IMR-90 (cell line): ENCODE measurements around the gene GCNT4. TPM values are rescaled to one million over a fixed set of nuclear protein-coding genes. Genes with fewer than 3 reads are reported as not detected.

Experiments used
- ATAC-seq: fragments of 200-7000 bp; cut with Tn5 transposase; 2 replicates; pipeline ENCODE4 v1.9.1; 2020; ENCODE audit warnings: low read depth, mild to moderate bottlenecking, moderate library complexity
- BruUV-seq: library from RNA; stranded (reverse); fragments of 400-500 nt; replicated peaks from 2 replicates; lab custom pipeline; 2021; lab: Mats Ljungman, UMichigan
- CTCF ChIA-PET: fragments of 300-600 bp; formaldehyde crosslinking; extraction: SDS; loops from one replicate; lab custom pipeline; 2021; ENCODE audit warnings: antibody characterized with exemption; lab: Yijun Ruan, JAX
- POLR2A ChIA-PET: fragments of 300-600 bp; sonication (Branson Sonifier 250); formaldehyde crosslinking; loops from one replicate; lab custom pipeline; 2022; ENCODE audit warnings: antibody characterized with exemption; ENCODE audit not compliant: unreplicated experiment; lab: Charles Lee
- DNase-seq: peaks from one replicate; pipeline ENCODE4 v3.0.0; 2013
- H2AFZ ChIP-seq: replicated peaks from 2 replicates; pipeline ENCODE3; 2013; ENCODE audit warnings: low read length, mild to moderate bottlenecking; ENCODE audit not compliant: poor library complexity
- H2AK5ac ChIP-seq: 2 replicates; pipeline ENCODE4 v1.6.1; 2013; ENCODE audit warnings: low read depth, low read length, inconsistent platforms
- H2AK9ac ChIP-seq: replicated peaks from 2 replicates; pipeline ENCODE3; 2013; ENCODE audit warnings: mild to moderate bottlenecking, low read depth, low read length, moderate library complexity; ENCODE audit not compliant: poor library complexity
- H2BK120ac ChIP-seq: 2 replicates; pipeline ENCODE4 v1.6.1; 2013; ENCODE audit warnings: low read depth, low read length, inconsistent platforms
- H2BK15ac ChIP-seq: 3 replicates; pipeline ENCODE4 v1.6.1; 2013; ENCODE audit warnings: low read depth, low read length, inconsistent platforms
- H2BK20ac ChIP-seq: 2 replicates; pipeline ENCODE4 v1.6.1; 2013; ENCODE audit warnings: low read depth, mild to moderate bottlenecking, inconsistent platforms, low read length, moderate library complexity
- H2BK5ac ChIP-seq: 2 replicates; pipeline ENCODE4 v1.6.1; 2013; ENCODE audit warnings: mild to moderate bottlenecking, low read depth, low read length, inconsistent platforms; ENCODE audit not compliant: poor library complexity, severe bottlenecking
- H3K14ac ChIP-seq: replicated peaks from 2 replicates; pipeline ENCODE4 v1.6.1; 2013; ENCODE audit warnings: low read depth, low read length, inconsistent platforms
- H3K18ac ChIP-seq: 2 replicates; pipeline ENCODE4 v1.6.1; 2013; ENCODE audit warnings: low read depth, low read length, control low read depth
- H3K23ac ChIP-seq: 2 replicates; pipeline ENCODE4 v1.6.1; 2013; ENCODE audit warnings: low read depth, low read length, inconsistent platforms
- H3K27ac ChIP-seq: 2 replicates; pipeline ENCODE4 v1.5.1; 2013; ENCODE audit warnings: mild to moderate bottlenecking, control low read depth, low read length; ENCODE audit not compliant: insufficient read depth
- H3K27me3 ChIP-seq: 2 replicates; pipeline ENCODE4 v1.6.1; 2013; ENCODE audit warnings: low read length; ENCODE audit not compliant: control insufficient read depth, insufficient read depth
- H3K36me3 ChIP-seq: 2 replicates; pipeline ENCODE4 v1.6.1; 2013; ENCODE audit warnings: low read length, mixed read lengths; ENCODE audit not compliant: control insufficient read depth, insufficient read depth
- H3K4ac ChIP-seq: 2 replicates; pipeline ENCODE4 v1.6.1; 2013; ENCODE audit warnings: low read depth, low read length, inconsistent platforms
- H3K4me1 ChIP-seq: 2 replicates; pipeline ENCODE4 v1.6.1; 2013; ENCODE audit warnings: low read length, mixed read lengths; ENCODE audit not compliant: control insufficient read depth, insufficient read depth
- H3K4me2 ChIP-seq: 2 replicates; pipeline ENCODE4 v1.6.1; 2013; ENCODE audit warnings: low read depth, mild to moderate bottlenecking, control low read depth, low read length, moderate library complexity
- H3K4me3 ChIP-seq: 2 replicates; pipeline ENCODE4 v1.5.1; 2013; ENCODE audit warnings: low read depth, mild to moderate bottlenecking, control low read depth, low read length, moderate library complexity; ENCODE audit not compliant: insufficient read depth
- H3K56ac ChIP-seq: 2 replicates; pipeline ENCODE4 v1.6.1; 2013; ENCODE audit warnings: low read length, inconsistent platforms; ENCODE audit not compliant: insufficient read depth; ENCODE audit errors: extremely low read depth
- H3K79me1 ChIP-seq, 2 experiments: 2 replicates each; pipeline ENCODE4 v1.6.1; 2013; ENCODE audit warnings: low read length in 2 of 2, inconsistent platforms in 1 of 2, low read depth in 1 of 2
- H3K9ac ChIP-seq: 2 replicates; pipeline ENCODE4 v1.6.1; 2013; ENCODE audit warnings: low read depth, low read length, control low read depth
- H3K9me1 ChIP-seq: 2 replicates; pipeline ENCODE4 v1.6.1; 2013; ENCODE audit warnings: low read length, inconsistent platforms; ENCODE audit not compliant: insufficient read depth
- H3K9me3 ChIP-seq: 2 replicates; pipeline ENCODE4 v1.6.1; 2013; ENCODE audit warnings: low read length; ENCODE audit not compliant: control insufficient read depth, insufficient read depth
- H4K20me1 ChIP-seq: 2 replicates; pipeline ENCODE4 v1.6.1; 2013; ENCODE audit warnings: low read length, inconsistent platforms; ENCODE audit not compliant: insufficient read depth
- H4K5ac ChIP-seq: 2 replicates; pipeline ENCODE4 v1.6.1; 2013; ENCODE audit warnings: mild to moderate bottlenecking, low read depth, low read length, control low read depth
- H4K8ac ChIP-seq, 2 experiments: 2 replicates each; pipeline ENCODE4 v1.6.1; 2013; ENCODE audit warnings: low read depth in 2 of 2, low read length in 2 of 2, control low read depth in 1 of 2, inconsistent platforms in 1 of 2
- H4K91ac ChIP-seq: 2 replicates; pipeline ENCODE4 v1.6.1; 2013; ENCODE audit warnings: low read depth, low read length, inconsistent platforms; ENCODE audit not compliant: insufficient read depth
- BHLHE40 ChIP-seq: fragments of 150-350 bp; IDR thresholded peaks from 2 replicates; pipeline ENCODE4 v1.6.1; 2016; ENCODE audit warnings: mild to moderate bottlenecking, low read depth, low read length
- CEBPB ChIP-seq: IDR thresholded peaks from 2 replicates; pipeline ENCODE4 v1.6.1; 2012; ENCODE audit warnings: low read depth, low read length, improper control_type of control experiment
- CHD1 ChIP-seq: IDR thresholded peaks from 2 replicates; pipeline ENCODE4 v1.6.1; 2012; ENCODE audit warnings: low read depth, low read length, improper control_type of control experiment
- CTCF ChIP-seq: conservative IDR thresholded peaks from 2 replicates; pipeline ENCODE4 v1.5.1; 2012; ENCODE audit warnings: mild to moderate bottlenecking, low read depth, low read length, improper control_type of control experiment
- ELK1 ChIP-seq: fragments of 150-350 bp; IDR thresholded peaks from 2 replicates; pipeline ENCODE4 v1.6.1; 2016; ENCODE audit warnings: low read depth, mild to moderate bottlenecking, low read length, moderate library complexity, borderline replicate concordance
- FOS ChIP-seq: fragments of 150-350 bp; IDR thresholded peaks from 2 replicates; pipeline ENCODE4 v1.6.1; 2016; ENCODE audit warnings: low read depth, low read length
- MAFK ChIP-seq: IDR thresholded peaks from 2 replicates; pipeline ENCODE4 v1.6.1; 2012; ENCODE audit warnings: low read depth, low read length, improper control_type of control experiment
- MAZ ChIP-seq: IDR thresholded peaks from 2 replicates; pipeline ENCODE4 v1.6.1; 2012; ENCODE audit warnings: low read depth, mild to moderate bottlenecking, low read length, improper control_type of control experiment, moderate library complexity, borderline replicate concordance
- MXI1 ChIP-seq: IDR thresholded peaks from 2 replicates; pipeline ENCODE4 v1.6.1; 2012; ENCODE audit warnings: low read depth, mild to moderate bottlenecking, low read length, moderate library complexity, borderline replicate concordance
- NFE2L2 ChIP-seq: fragments of 150-350 bp; IDR thresholded peaks from 2 replicates; pipeline ENCODE4 v1.6.1; 2016; ENCODE audit warnings: low read depth, mild to moderate bottlenecking, low read length
- POLR2A ChIP-seq: IDR thresholded peaks from 2 replicates; pipeline ENCODE4 v1.6.1; 2012; ENCODE audit warnings: mild to moderate bottlenecking, low read depth, low read length
- RAD21 ChIP-seq: IDR thresholded peaks from 2 replicates; pipeline ENCODE4 v1.6.1; 2012; ENCODE audit warnings: low read length, improper control_type of control experiment
- RCOR1 ChIP-seq: IDR thresholded peaks from 2 replicates; pipeline ENCODE4 v1.6.1; 2012; ENCODE audit warnings: mild to moderate bottlenecking, low read length, improper control_type of control experiment; ENCODE audit not compliant: insufficient replicate concordance
- RFX5 ChIP-seq: IDR thresholded peaks from 2 replicates; pipeline ENCODE4 v1.8.0; 2012; ENCODE audit warnings: low read depth, mild to moderate bottlenecking, low read length, moderate library complexity
- SMC3 ChIP-seq: fragments of 150-350 bp; IDR thresholded peaks from 2 replicates; pipeline ENCODE4 v1.6.1; 2016; ENCODE audit warnings: low read depth, mild to moderate bottlenecking, antibody characterized with exemption, low read length, moderate library complexity
- USF2 ChIP-seq: fragments of 150-350 bp; IDR thresholded peaks from 2 replicates; pipeline ENCODE4 v1.6.1; 2017; ENCODE audit warnings: mild to moderate bottlenecking, antibody characterized with exemption, low read length, low read depth
- WGBS, 2 experiments: methylation state at CpG; one replicate each; pipeline versions ENCODE4 v1.1.5 to v1.1.7; 2013; ENCODE audit warnings: missing lambda C conversion rate in 2 of 2; ENCODE audit not compliant: insufficient read length in 1 of 2; ENCODE audit errors: extremely low coverage in 2 of 2; 5-methylcytosine and 5-hydroxymethylcytosine counted together
- dilution Hi-C: fragments of 300-500 bp; cut with HindIII; formaldehyde crosslinking; loops from one replicate; pipeline ENCODE4 v1.14.3; 2018; ENCODE audit warnings: low sequenced_read_pairs; ENCODE audit not compliant: unreplicated experiment
- in situ Hi-C: fragments of 300-500 bp; cut with MboI; formaldehyde crosslinking; loops from 3 replicates; pipeline ENCODE4 v1.14.3; 2019; ENCODE audit warnings: low sequenced_read_pairs, inconsistent platforms, mixed read lengths
- intact Hi-C: fragments of 100-400 bp; cut with micrococcal nuclease; formaldehyde crosslinking; loops from 2 replicates; pipeline ENCODE4 v1.10.0; 2022
- polyA plus RNA-seq, 3 experiments: library from polyadenylated mRNA; depleted of rRNA; stranded (reverse); fragments of >200 nt; gene quantifications; 2 replicates each; pipeline ENCODE4 v1.2.3, GENCODE V29; 2012; ENCODE audit warnings: low replicate concordance in 1 of 3
- total RNA-seq: library from RNA; depleted of rRNA; stranded (reverse); fragments of >200 nt; gene quantifications from 2 replicates; pipeline ENCODE4 v1.2.3, GENCODE V29; 2012

GCNT4 gene
- total and polyA plus RNA-seq, 2 of the 4 experiments (the other 2 are of a cell fraction), result 0.46 to 1.8 TPM

GRCh38 chr5:75040973-75041372, 11.4 kb downstream of the GCNT4 start:
- Histone ChIP-seq H4K5ac (no peak overlapping the region), H3K18ac (no peak overlapping the region), H2BK20ac (no peak overlapping the region), H3K4me2 (no peak overlapping the region), H3K27ac (no peak overlapping the region), H4K91ac (no peak overlapping the region), H3K4ac (no peak overlapping the region), H3K9ac (no peak overlapping the region), H3K9me3 (no peaks in the 10 kb centered on the region), H2BK5ac (no peak overlapping the region), H3K4me1 (peaks cover 3% of the 10 kb centered on the region; the same call in 1 of the 2 replicates), H3K56ac (no peak overlapping the region), H3K23ac (peak overlapping the region; percentile 33; the same call in 1 of the 2 replicates), H3K4me3 (no peak overlapping the region), H3K27me3 (no peaks in the 10 kb centered on the region), H3K36me3 (peaks cover 4% of the 10 kb centered on the region), H2AFZ (no peak overlapping the region), H4K8ac (no peak overlapping the region), H3K9me1 (peaks cover 7% of the 10 kb centered on the region; the same call in 1 of the 2 replicates), H4K20me1 (no peaks in the 10 kb centered on the region), H3K14ac (no peak overlapping the region; the same call in 1 of the 2 replicates), H2AK5ac (no peak overlapping the region), H3K79me1 (peaks cover 0 to 18% of the 10 kb centered on the region in 2 experiments; a peak in 2 of 4 replicates), H2BK120ac (no peak overlapping the region), H2AK9ac (no peak overlapping the region), H2BK15ac (no peak overlapping the region)
- ChIA-PET CTCF (interaction anchor here (1.3 kb wide), 1 partner anchor 13 kb away, joined by 3 read pairs; no protein-coding TSS in a partner anchor), POLR2A (no interaction called here)
- intact Hi-C loops (no loop called here), dilution Hi-C loops (no loop called here), in situ Hi-C loops (no loop called here)
- DNase-seq (peak; percentile 69), ATAC-seq (peak; percentile 63)
- no peak for TF ChIP-seq CTCF
- TF ChIP-seq FOS, result no peak
- TF ChIP-seq CHD1, result no peak
- TF ChIP-seq CEBPB, result peak; percentile 50; the same call in 1 of the 2 replicates
- TF ChIP-seq RAD21, result no peak
- TF ChIP-seq BHLHE40, result peak; percentile 53; the same call in 1 of the 2 replicates
- TF ChIP-seq MAZ, result no peak
- TF ChIP-seq SMC3, result no peak
- no peak for TF ChIP-seq MXI1
- TF ChIP-seq NFE2L2, result no peak
- no peak for TF ChIP-seq ELK1
- TF ChIP-seq POLR2A, result no peak
- no peak for TF ChIP-seq RFX5
- TF ChIP-seq RCOR1, result no peak
- no peak for TF ChIP-seq MAFK
- TF ChIP-seq USF2, result no peak
- 80% methylated on average over 1 of the region's 4 CpGs; no CpG with 5 or more reads in 1 of the 2 experiments for WGBS, 2 experiments
- BruUV-seq, result no TSS peak
